RWPE1 (cell line): Measurements from ENCODE around the gene RABEP1.

ENCODE experiments used
- CTCF ChIA-PET: fragments of 350-600 bp; sonication (Branson Sonifier 250); formaldehyde crosslinking; extraction: SDS; loops from one replicate; lab custom pipeline; 2021; lab: Yijun Ruan, JAX
- POLR2A ChIA-PET: fragments of 400-600 bp; formaldehyde crosslinking; extraction: SDS; loops from one replicate; lab custom pipeline; 2020; ENCODE audit warnings: antibody characterized with exemption; ENCODE audit not compliant: low non-redundant PET; lab: Yijun Ruan, JAX
- DNase-seq: peaks from one replicate; pipeline ENCODE4 v3.0.0; 2012; ENCODE audit warnings: low spot score
- H3K27ac ChIP-seq: fragments of 450-650 bp; 2 replicates; pipeline ENCODE4 v1.5.1; 2017
- TF ChIP-seq, protein P1 (sequence below): fragments of 450-650 bp; conservative IDR thresholded peaks from 2 replicates; pipeline ENCODE4 v1.5.1; 2017; ENCODE audit warnings: low read depth, mild to moderate bottlenecking

Gene RABEP1

GRCh38 chr17:5264893-5265292 is 17.2 kb upstream of the RABEP1 start:
- ChIA-PET POLR2A (no interaction called here), CTCF (no interaction called here)
- no peak for DNase-seq
- TF ChIP-seq, protein P1, sequence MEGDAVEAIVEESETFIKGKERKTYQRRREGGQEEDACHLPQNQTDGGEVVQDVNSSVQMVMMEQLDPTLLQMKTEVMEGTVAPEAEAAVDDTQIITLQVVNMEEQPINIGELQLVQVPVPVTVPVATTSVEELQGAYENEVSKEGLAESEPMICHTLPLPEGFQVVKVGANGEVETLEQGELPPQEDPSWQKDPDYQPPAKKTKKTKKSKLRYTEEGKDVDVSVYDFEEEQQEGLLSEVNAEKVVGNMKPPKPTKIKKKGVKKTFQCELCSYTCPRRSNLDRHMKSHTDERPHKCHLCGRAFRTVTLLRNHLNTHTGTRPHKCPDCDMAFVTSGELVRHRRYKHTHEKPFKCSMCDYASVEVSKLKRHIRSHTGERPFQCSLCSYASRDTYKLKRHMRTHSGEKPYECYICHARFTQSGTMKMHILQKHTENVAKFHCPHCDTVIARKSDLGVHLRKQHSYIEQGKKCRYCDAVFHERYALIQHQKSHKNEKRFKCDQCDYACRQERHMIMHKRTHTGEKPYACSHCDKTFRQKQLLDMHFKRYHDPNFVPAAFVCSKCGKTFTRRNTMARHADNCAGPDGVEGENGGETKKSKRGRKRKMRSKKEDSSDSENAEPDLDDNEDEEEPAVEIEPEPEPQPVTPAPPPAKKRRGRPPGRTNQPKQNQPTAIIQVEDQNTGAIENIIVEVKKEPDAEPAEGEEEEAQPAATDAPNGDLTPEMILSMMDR = no peak
- H3K27ac ChIP-seq = no peak overlapping the region

GRCh38 chr17:5269241-5269960 is 12.7 kb upstream of the RABEP1 start:
- TF ChIP-seq, protein P1 = no peak
- H3K27ac ChIP-seq = no peak overlapping the region
- DNase-seq = no peak
- ChIA-PET POLR2A (interaction anchor here (0.6 kb wide), 1 partner anchor 14 kb away, joined by 3 read pairs; no protein-coding TSS in a partner anchor), CTCF (no interaction called here)

GRCh38 chr17:5272322-5272721 is 9.8 kb upstream of the RABEP1 start:
- TF ChIP-seq, protein P1 = no peak
- ChIA-PET POLR2A (no interaction called here), CTCF (no interaction called here)
- no peak overlapping the region for H3K27ac ChIP-seq
- no peak for DNase-seq

- no peak for DNase-seq
- H3K27ac ChIP-seq = peak overlapping the region; percentile 83
- TF ChIP-seq, protein P1 = no peak
- ChIA-PET POLR2A (no interaction called here), CTCF (interaction anchor here (0.5 kb wide), 1 partner anchor 26 kb away, joined by 3 read pairs; no protein-coding TSS in a partner anchor)
Measured at GRCh38 chr17:5282642-5283217, 646 bp downstream of the RABEP1 start.

GRCh38 chr17:5283571-5284315 is 1.7 kb downstream of the RABEP1 start:
- POLR2A ChIA-PET = interaction anchor here (0.7 kb wide), 2 partner anchors 15 to 30 kb away, joined by 3 read pairs; no protein-coding TSS in a partner anchor
- no peak overlapping the region for H3K27ac ChIP-seq

More at GRCh38 chr17:5283571-5284315, 1.7 kb downstream of the RABEP1 start:
- DNase-seq = no peak
- TF ChIP-seq, protein P1 = no peak
- CTCF ChIA-PET = interaction anchor here (0.8 kb wide), 1 partner anchor 14 kb away, joined by 5 read pairs; no protein-coding TSS in a partner anchor
